ENCODE results near the gene OR5B3. TPM values are rescaled to one million over a fixed set of nuclear protein-coding genes. Genes with fewer than 3 reads are reported as not detected.
"Not testable (repeated sequence)": the region's sequence is repeated elsewhere in the genome, so short reads cannot be mapped to it uniquely, and the experiment has no call there.

Gene OR5B3
- total RNA-seq, 4 donors from 2014 or later = not detected

DNA sequence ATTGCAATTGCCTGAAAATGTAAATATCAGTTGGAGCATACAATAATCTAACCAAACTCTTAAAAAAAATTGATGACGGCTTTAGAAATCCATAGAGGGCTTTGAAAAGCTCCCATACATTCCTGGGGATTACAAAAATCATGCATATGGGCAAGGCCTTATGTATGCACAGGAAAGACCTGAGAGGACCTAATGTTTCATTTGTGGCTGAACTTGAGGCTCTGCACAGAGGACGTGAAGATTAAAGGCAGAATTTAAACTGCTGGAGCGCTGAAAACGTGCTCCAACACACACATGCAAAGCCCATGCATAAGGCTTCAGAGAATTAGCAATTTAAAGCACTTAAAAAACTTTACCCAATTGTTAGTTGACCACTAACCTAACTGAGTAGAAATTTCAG is 31.8 kb upstream of the OR5B3 start:
- H3K36me3 ChIP-seq = no peaks in the 10 kb centered on the region
- no peaks in the 10 kb centered on the region for H3K4me1 ChIP-seq
- no peak overlapping the region for H3K27ac ChIP-seq
- no peaks in the 10 kb centered on the region for H3K9me3 ChIP-seq
- no peak for TF ChIP-seq POLR2AphosphoS5 (IDR thresholded peaks at IDR 0.05)
- TF ChIP-seq POLR2A (IDR thresholded peaks at IDR 0.05) = no peak
- no peak for TF ChIP-seq EP300 (IDR thresholded peaks at IDR 0.05)
- no peak for TF ChIP-seq CTCF (IDR thresholded peaks at IDR 0.05)
- H3K27me3 ChIP-seq = no peaks in the 10 kb centered on the region
- 66% methylated on average over 4 of the region's 4 CpGs for WGBS
- no peak overlapping the region for H3K4me3 ChIP-seq
- no peak for DNase-seq (ENCODE audit: low spot score in 2 of 2)

DNA sequence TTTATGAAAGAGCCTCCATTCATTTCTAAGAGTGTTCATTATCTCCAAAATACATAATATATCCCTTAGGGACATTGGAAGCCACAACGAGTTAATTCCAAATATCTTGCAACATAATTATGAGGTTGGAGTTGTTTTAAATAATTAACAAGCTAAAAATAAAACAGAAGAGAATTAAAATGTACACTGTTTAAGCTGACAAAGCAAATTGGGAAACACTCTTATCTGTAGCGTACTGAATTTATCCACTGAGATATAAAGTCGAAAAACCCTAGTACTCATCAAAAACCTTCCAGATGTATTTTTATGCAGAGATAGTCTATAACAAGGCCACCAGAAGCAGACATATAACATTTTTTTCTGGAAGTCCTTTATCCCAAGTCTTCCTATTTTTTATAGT is 27.5 kb upstream of the OR5B3 start:
- no peak for DNase-seq (ENCODE audit: low spot score in 2 of 2)
- 69% methylated on average over 3 of the region's 3 CpGs for WGBS
- no peaks in the 10 kb centered on the region for H3K9me3 ChIP-seq
- no peaks in the 10 kb centered on the region for H3K27me3 ChIP-seq
- TF ChIP-seq POLR2AphosphoS5 (IDR thresholded peaks at IDR 0.05) = no peak
- no peak for TF ChIP-seq EP300 (IDR thresholded peaks at IDR 0.05)
- no peak for TF ChIP-seq POLR2A (IDR thresholded peaks at IDR 0.05)
- no peak overlapping the region for H3K4me3 ChIP-seq
- no peak overlapping the region for H3K27ac ChIP-seq
- H3K36me3 ChIP-seq = no peaks in the 10 kb centered on the region
- H3K4me1 ChIP-seq = no peaks in the 10 kb centered on the region

GRCh38 chr11:58433638-58434203 is 27.0 kb upstream of the OR5B3 start:
- H3K27me3 ChIP-seq = no peaks in the 10 kb centered on the region
- H3K4me3 ChIP-seq = no peak overlapping the region
- no peaks in the 10 kb centered on the region for H3K36me3 ChIP-seq
- TF ChIP-seq POLR2A (IDR thresholded peaks at IDR 0.05) (no peak), EP300 (IDR thresholded peaks at IDR 0.05) (no peak), CTCF (IDR thresholded peaks at IDR 0.05) (no peak), POLR2AphosphoS5 (IDR thresholded peaks at IDR 0.05) (no peak)
- WGBS = 69% methylated on average over 3 of the region's 3 CpGs
- no peak for DNase-seq (ENCODE audit: low spot score in 2 of 2)
- H3K27ac ChIP-seq = no peak overlapping the region
- no peaks in the 10 kb centered on the region for H3K9me3 ChIP-seq
- H3K4me1 ChIP-seq = no peaks in the 10 kb centered on the region

DNA sequence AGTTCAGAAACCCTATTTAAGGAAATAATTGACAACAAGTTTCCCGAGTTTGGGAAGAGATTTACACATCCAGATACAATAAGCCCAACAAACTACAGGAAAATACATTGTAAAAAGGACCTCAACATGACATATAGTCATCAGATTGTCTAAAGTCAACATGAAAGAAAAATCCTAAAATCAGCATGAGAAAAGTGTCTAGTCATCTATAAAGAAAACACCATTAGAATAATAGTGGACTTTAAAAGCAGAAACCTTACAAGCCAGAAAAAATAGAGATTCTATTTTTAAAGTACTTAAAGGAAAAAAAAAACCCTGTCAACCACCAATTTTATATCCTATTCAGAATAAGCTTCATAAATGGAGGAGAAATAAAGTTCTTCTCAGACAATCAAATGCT is 22.6 kb upstream of the OR5B3 start:
- H3K4me1 ChIP-seq = no peaks in the 10 kb centered on the region
- no peak overlapping the region for H3K27ac ChIP-seq
- no peaks in the 10 kb centered on the region for H3K27me3 ChIP-seq
- no peaks in the 10 kb centered on the region for H3K36me3 ChIP-seq
- TF ChIP-seq POLR2AphosphoS5 (IDR thresholded peaks at IDR 0.05) (no peak), CTCF (IDR thresholded peaks at IDR 0.05) (no peak), POLR2A (IDR thresholded peaks at IDR 0.05) (no peak), EP300 (IDR thresholded peaks at IDR 0.05) (no peak)
- H3K4me3 ChIP-seq = no peak overlapping the region
- 53% methylated on average over 1 of the region's 1 CpG for WGBS
- no peak for DNase-seq (ENCODE audit: low spot score in 2 of 2)
- no peaks in the 10 kb centered on the region for H3K9me3 ChIP-seq

DNA sequence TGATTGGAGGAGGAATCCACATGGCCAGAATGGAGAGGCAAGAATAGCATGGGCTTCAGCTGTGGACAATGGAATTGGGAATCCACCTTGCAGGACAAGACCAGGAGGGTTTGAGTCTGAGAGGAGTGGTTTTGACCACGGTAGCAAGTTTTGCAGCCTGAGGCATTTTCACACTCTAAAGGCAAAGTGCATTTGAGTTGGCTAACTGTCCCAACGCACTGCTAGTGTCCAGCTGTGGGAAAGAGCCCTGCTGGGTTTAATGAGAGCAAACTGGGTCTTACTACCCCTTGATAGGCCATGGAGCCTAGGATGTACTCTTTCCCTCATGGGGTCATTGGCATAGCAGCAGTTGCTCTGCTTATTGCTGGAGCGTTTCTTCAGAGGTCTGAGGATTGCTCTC is 21.3 kb upstream of the OR5B3 start, which contains the start of gene OR5B2:
Gene OR5B2, minus strand, starts transcription at position 101 of the 400 bp plus-strand sequence. CDS start 4,860 bp downstream, outside the sequence.
- Histone ChIP-seq H3K27me3 (no peaks in the 10 kb centered on the region), H3K27ac (no peak within 1 kb of the TSS), H3K9me3 (no peaks in the 10 kb centered on the region), H3K4me3 (no peak within 1 kb of the TSS), H3K4me1 (no peaks in the 10 kb centered on the region), H3K36me3 (no peaks in the 10 kb centered on the region)
- 77% methylated on average over 3 of the region's 3 CpGs for WGBS
- TF ChIP-seq POLR2AphosphoS5 (IDR thresholded peaks at IDR 0.05) (no peak), CTCF (IDR thresholded peaks at IDR 0.05) (no peak), EP300 (IDR thresholded peaks at IDR 0.05) (no peak), POLR2A (IDR thresholded peaks at IDR 0.05) (no peak)
- no peak for DNase-seq (ENCODE audit: low spot score in 2 of 2)

DNA sequence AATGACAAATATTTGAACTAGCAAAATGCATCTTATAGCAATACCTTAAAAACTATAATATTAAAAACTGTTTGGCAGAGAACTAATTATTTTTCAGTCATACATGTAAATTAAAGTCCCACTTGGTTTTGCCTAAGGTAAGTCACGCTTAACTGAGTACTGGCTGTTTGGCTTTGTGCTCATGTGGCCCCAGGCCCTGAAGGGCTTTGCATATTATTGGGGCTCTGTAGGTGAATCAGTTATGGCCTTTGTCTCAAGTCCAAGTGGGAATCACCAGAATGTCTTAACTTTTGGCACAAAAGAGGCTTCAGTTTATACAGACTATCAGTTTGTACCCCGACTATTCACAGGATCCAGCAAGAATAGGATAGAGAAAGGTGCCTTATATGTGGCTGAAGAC is 7.1 kb downstream of the OR5B3 start:
- H3K4me3 ChIP-seq; H3K4me1 ChIP-seq; H3K36me3 ChIP-seq; DNase-seq (ENCODE audit: low spot score in 2 of 2); H3K27ac ChIP-seq; H3K27me3 ChIP-seq; H3K9me3 ChIP-seq: not testable (repeated sequence)
- WGBS = 60% methylated on average over 1 of the region's 2 CpGs

Measured in suprapubic skin (tissue), 4 donors.